GM12878 (cell line): Measurements from ENCODE around the gene LCE1F. TPM values are rescaled to one million over a fixed set of nuclear protein-coding genes. Genes with fewer than 3 reads are reported as not detected.

ENCODE experiments used
- ATAC-seq: fragments of 200-7000 bp; cut with Tn5 transposase; 3 replicates; pipeline ENCODE4 v1.9.1; 2020; ENCODE audit warnings: mild to moderate bottlenecking, moderate library complexity
- BruUV-seq: library from RNA; stranded (reverse); fragments of 400-500 nt; replicated peaks from 2 replicates; lab custom pipeline; 2021; lab: Mats Ljungman, UMichigan
- CTCF ChIA-PET: fragments of 300-600 bp; sonication (Branson Sonifier 250); formaldehyde crosslinking; extraction: SDS; loops from one replicate; lab custom pipeline; 2021; ENCODE audit warnings: inconsistent platforms; lab: Yijun Ruan, JAX
- POLR2A ChIA-PET: fragments of 350-600 bp; formaldehyde crosslinking; extraction: SDS; loops from one replicate; lab custom pipeline; 2021; ENCODE audit warnings: inconsistent platforms; lab: Charles Lee
- RAD21 ChIA-PET: fragments of 300-600 bp; sonication (Branson Sonifier 250); formaldehyde crosslinking; loops from one replicate; lab custom pipeline; 2023; ENCODE audit warnings: antibody characterized with exemption; ENCODE audit not compliant: unreplicated experiment; lab: Charles Lee
- SMC1A ChIA-PET: fragments of 300-600 bp; sonication (Branson Sonifier 250); formaldehyde crosslinking; loops from one replicate; lab custom pipeline; 2023; ENCODE audit not compliant: unreplicated experiment, uncharacterized antibody; lab: Charles Lee
- DNase-seq: peaks from one replicate; pipeline ENCODE4 v3.0.0-alpha.2; 2011; ENCODE audit warnings: low read depth, low spot score
- FAIRE-seq: peaks from 3 replicates; lab custom pipeline; 2011; peaks lifted over from hg19 to GRCh38; lab: Jason Lieb, UNC
- H2AFZ ChIP-seq: 2 replicates; pipeline ENCODE4 v1.6.0; 2011; ENCODE audit warnings: low read depth, low read length, control low read depth; ENCODE audit not compliant: control insufficient read depth
- H3K27ac ChIP-seq: 2 replicates; pipeline ENCODE4 v1.5.1; 2011; ENCODE audit warnings: control low read depth; ENCODE audit not compliant: control insufficient read depth, insufficient read depth
- H3K27me3 ChIP-seq, 2 experiments: replicated peaks in 1 of 2; 2 replicates each; pipeline versions ENCODE4 v1.6.0 to v1.6.1; 2011; ENCODE audit warnings: low read length in 1 of 2; ENCODE audit not compliant: control insufficient read depth in 2 of 2, insufficient read depth in 2 of 2
- H3K36me3 ChIP-seq, 2 experiments: 2 replicates each; pipeline ENCODE4 v1.5.1; 2011; ENCODE audit warnings: low read length in 1 of 2; ENCODE audit not compliant: control insufficient read depth in 2 of 2, insufficient read depth in 2 of 2
- H3K4me1 ChIP-seq: 2 replicates; pipeline ENCODE4 v1.6.1; 2011; ENCODE audit warnings: mild to moderate bottlenecking, low read length, moderate library complexity, mixed read lengths; ENCODE audit not compliant: control insufficient read depth, insufficient read depth
- H3K4me2 ChIP-seq: 2 replicates; pipeline ENCODE4 v1.6.0; 2011; ENCODE audit warnings: control low read depth; ENCODE audit not compliant: control insufficient read depth, insufficient read depth
- H3K4me3 ChIP-seq: fragments of 200-600 bp; sonication (generic); 2 replicates; pipeline ENCODE4 v1.5.1; 2016
- H3K79me2 ChIP-seq: 2 replicates; pipeline ENCODE4 v1.6.0; 2011; ENCODE audit warnings: low read length; ENCODE audit not compliant: control insufficient read depth, insufficient read depth
- H3K9ac ChIP-seq: 2 replicates; pipeline ENCODE4 v1.8.0; 2011; ENCODE audit warnings: low read length, control low read depth, mixed read lengths; ENCODE audit not compliant: control insufficient read depth, insufficient read depth
- H3K9me3 ChIP-seq: replicated peaks from 3 replicates; pipeline ENCODE4 v1.5.1; 2011; ENCODE audit warnings: mild to moderate bottlenecking, low read length; ENCODE audit not compliant: control insufficient read depth, insufficient read depth
- H4K20me1 ChIP-seq: 2 replicates; pipeline ENCODE4 v1.6.0; 2011; ENCODE audit not compliant: control insufficient read depth, insufficient read depth
- CBX5 ChIP-seq: sonication (generic); IDR thresholded peaks from 2 replicates; pipeline ENCODE4 v1.6.1; 2016; ENCODE audit warnings: low read depth, moderate library complexity, mild to moderate bottlenecking, inconsistent platforms
- EGR1 ChIP-seq, 2 experiments: IDR thresholded peaks; 1 replicate in 1 of 2; 2 replicates in 1 of 2; pipeline ENCODE4 v1.6.1; 2011 to 2012; ENCODE audit warnings: low read depth in 2 of 2, low read length in 2 of 2, borderline replicate concordance in 1 of 2, mild to moderate bottlenecking in 1 of 2, moderate library complexity in 1 of 2
- ETV6 ChIP-seq, 2 experiments: fragments of 450-650 bp in 1 of 2; IDR thresholded peaks in 1 of 2; conservative IDR thresholded peaks in 1 of 2; 2 replicates each; pipeline ENCODE4 v1.6.1; 2014; ENCODE audit warnings: antibody characterized with exemption in 1 of 2, borderline replicate concordance in 1 of 2, low read depth in 1 of 2, mild to moderate bottlenecking in 1 of 2, moderate library complexity in 1 of 2
- EZH2 ChIP-seq: IDR thresholded peaks from 2 replicates; pipeline ENCODE4 v1.6.1; 2012; ENCODE audit warnings: low read depth, mild to moderate bottlenecking, control low read depth, inconsistent platforms, low read length, borderline replicate concordance; ENCODE audit not compliant: control insufficient read depth
- GABPA ChIP-seq: IDR thresholded peaks from 2 replicates; pipeline ENCODE4 v1.6.1; 2014; ENCODE audit warnings: antibody characterized with exemption, low read depth, mild to moderate bottlenecking, inconsistent platforms
- MTA3 ChIP-seq: IDR thresholded peaks from 2 replicates; pipeline ENCODE4 v1.6.1; 2012; ENCODE audit warnings: low read length, inconsistent platforms, borderline replicate concordance
- NFXL1 ChIP-seq: fragments of 450-650 bp; IDR thresholded peaks from 2 replicates; pipeline ENCODE4 v1.6.1; 2017; ENCODE audit warnings: antibody characterized with exemption, mild to moderate bottlenecking, borderline replicate concordance
- NFYB ChIP-seq: IDR thresholded peaks from 2 replicates; pipeline ENCODE4 v1.6.1; 2011; ENCODE audit warnings: low read depth, mild to moderate bottlenecking, low read length, improper control_type of control experiment, moderate library complexity; ENCODE audit not compliant: insufficient read depth
- RBBP5 ChIP-seq: fragments of 200-600 bp; sonication (generic); conservative IDR thresholded peaks from 2 replicates; pipeline ENCODE4 v1.6.1; 2016
- RCOR1 ChIP-seq: conservative IDR thresholded peaks from 2 replicates; pipeline ENCODE4 v1.6.1; 2012; ENCODE audit warnings: low read depth, low read length, improper control_type of control experiment
- RUNX3 ChIP-seq: IDR thresholded peaks from 2 replicates; pipeline ENCODE4 v1.6.1; 2012; ENCODE audit warnings: low read length, inconsistent platforms
- YBX1 ChIP-seq: fragments of 450-650 bp; IDR thresholded peaks from 2 replicates; pipeline ENCODE4 v1.6.1; 2016; ENCODE audit warnings: antibody characterized with exemption
- ZNF207 ChIP-seq: fragments of 450-650 bp; IDR thresholded peaks from 2 replicates; pipeline ENCODE4 v1.6.1; 2014; ENCODE audit warnings: antibody characterized with exemption, mild to moderate bottlenecking, borderline replicate concordance
- ZNF274 ChIP-seq: IDR thresholded peaks from one replicate; pipeline ENCODE4 v1.8.0; 2011; ENCODE audit not compliant: insufficient read length, insufficient read depth
- ZNF384 ChIP-seq: IDR thresholded peaks from 2 replicates; pipeline ENCODE4 v1.6.1; 2012; ENCODE audit warnings: low read depth, mild to moderate bottlenecking, low read length, improper control_type of control experiment, borderline replicate concordance
- ZNF622 ChIP-seq: fragments of 450-650 bp; IDR thresholded peaks from 2 replicates; pipeline ENCODE4 v1.6.1; 2017; ENCODE audit warnings: mild to moderate bottlenecking, inconsistent platforms
- ZSCAN29 ChIP-seq: fragments of 450-650 bp; IDR thresholded peaks from 2 replicates; pipeline ENCODE4 v1.6.1; 2017; ENCODE audit warnings: mild to moderate bottlenecking, moderate library complexity
- WGBS: methylation state at CpG from one replicate; pipeline ENCODE4 v1.1.6; 2016; ENCODE audit warnings: low lambda C conversion rate; ENCODE audit not compliant: insufficient replicate concordance, insufficient coverage; ENCODE audit errors: missing lambda C conversion rate; 5-methylcytosine and 5-hydroxymethylcytosine counted together
- in situ Hi-C: fragments of 300-500 bp; cut with MboI; formaldehyde crosslinking; loops from 9 replicates; pipeline ENCODE4 v1.14.3; 2018; ENCODE audit warnings: mixed read lengths
- intact Hi-C: fragments of 100-400 bp; cut with micrococcal nuclease; formaldehyde crosslinking; loops from one replicate; pipeline ENCODE4 v1.14.2; 2022; ENCODE audit not compliant: unreplicated experiment
- polyA plus RNA-seq, 11 experiments: library from polyadenylated mRNA; depleted of rRNA in 4 of 11; unstranded in 6 of 11; stranded (reverse) in 5 of 11; fragments of >200 nt; fragmentation: Nextera tagmentation in 4 of 11; fragmentation: Illumina TruSeq in 1 of 11; extraction: Ambion mirVana in 4 of 11; extraction: Trizol in 1 of 11; gene quantifications; 1 replicate in 1 of 11; 2 replicates in 10 of 11; pipeline versions ENCODE4 v1.2.1 to v1.2.3, GENCODE V29; 2011 to 2016; ENCODE audit warnings: inconsistent platforms in 2 of 11, missing spikeins in 2 of 11, low read depth in 1 of 11
- total RNA-seq, 4 experiments: library from RNA; depleted of rRNA in 3 of 4; stranded (reverse); fragments of >200 nt in 3 of 4; fragmentation: Illumina TruSeq in 1 of 4; extraction: Trizol in 1 of 4; gene quantifications; 2 replicates each; pipeline versions ENCODE4 v1.2.1 to v1.2.3, GENCODE V29; 2013 to 2021

Gene LCE1F
- total and polyA plus RNA-seq, 10 of the 15 experiments (the other 5 are each of a cell fraction or from before 2014, with no cell fraction given), result 0.72 to 0.96 TPM; not detected in 8

DNA sequence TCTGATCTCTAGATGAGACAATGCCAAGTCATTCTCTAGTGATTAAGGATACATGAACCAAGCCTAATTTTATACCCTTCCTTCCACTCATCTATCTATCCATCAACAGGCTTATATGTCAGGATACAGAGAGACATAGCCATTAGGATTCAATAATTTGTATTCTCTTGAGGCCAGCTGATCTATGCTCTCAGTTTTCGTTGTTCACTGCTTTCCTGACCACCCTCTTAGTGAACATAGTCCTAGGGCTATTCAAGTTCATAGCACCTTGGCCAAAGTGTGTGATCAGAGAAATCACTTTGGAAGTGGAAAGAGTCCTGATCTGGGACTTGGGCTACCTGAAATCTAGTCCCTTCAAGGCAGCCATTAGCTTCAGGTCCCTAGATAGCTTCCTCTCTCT, 21.4 kb upstream of the LCE1F start:
- no peaks in the 10 kb centered on the region for H3K36me3 ChIP-seq
- H3K4me3 ChIP-seq, result no peak overlapping the region
- no peak overlapping the region for H2AFZ ChIP-seq
- H3K9me3 ChIP-seq, result no peaks in the 10 kb centered on the region
- no peaks in the 10 kb centered on the region for H3K79me2 ChIP-seq
- no peak overlapping the region for H3K27ac ChIP-seq
- no peaks in the 10 kb centered on the region for H3K4me1 ChIP-seq
- ATAC-seq (no peak), FAIRE-seq (no peak), DNase-seq (no peak)
- no peaks in the 10 kb centered on the region for H4K20me1 ChIP-seq
- ChIA-PET CTCF (no interaction called here), POLR2A (no interaction called here), SMC1A (interaction anchor here (1.0 kb wide), 1 partner anchor 528 kb away, joined by 3 read pairs; no protein-coding TSS in a partner anchor), RAD21 (no interaction called here)
- no peak overlapping the region for H3K9ac ChIP-seq
- intact Hi-C loops, result no loop called here
- H3K27me3 ChIP-seq, result no peaks in the 10 kb centered on the region
- no peak for TF ChIP-seq NFXL1
- TF ChIP-seq MTA3, result no peak
- no peak for TF ChIP-seq ZNF274
- no peak for TF ChIP-seq CBX5
- no peak for TF ChIP-seq ZNF207
- TF ChIP-seq ZSCAN29, result no peak
- no peak for TF ChIP-seq GABPA
- TF ChIP-seq NFYB, result no peak
- no peak for TF ChIP-seq ZNF384
- no TSS peak for BruUV-seq
- in situ Hi-C loops, result no loop called here
- 0% methylated on average over 1 of the region's 1 CpG for WGBS
- no peak overlapping the region for H3K4me2 ChIP-seq

DNA sequence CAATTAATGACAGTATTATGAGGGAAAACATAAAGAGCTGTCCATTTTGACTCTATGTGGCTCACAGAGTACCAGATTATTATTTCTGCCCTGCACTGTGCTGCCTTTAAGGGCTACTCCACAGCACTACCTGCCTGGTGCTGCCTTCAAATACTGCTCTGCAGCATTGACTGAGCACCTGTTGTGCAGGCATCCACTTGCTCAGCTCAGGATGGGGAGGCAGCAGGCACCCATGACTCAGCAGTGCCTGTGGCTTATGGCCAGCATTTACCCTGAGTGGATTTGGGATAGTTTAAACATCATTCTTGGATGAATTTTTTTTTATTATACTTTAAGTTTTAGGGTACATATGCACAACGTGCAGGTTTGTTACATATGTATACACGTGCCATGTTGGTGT, 18.1 kb upstream of the LCE1F start:
- FAIRE-seq (no peak), DNase-seq (no peak), ATAC-seq (no peak)
- SMC1A ChIA-PET, result no interaction called here
- Histone ChIP-seq H3K4me3 (no peak overlapping the region), H2AFZ (no peak overlapping the region), H4K20me1 (no peaks in the 10 kb centered on the region), H3K27me3 (no peaks in the 10 kb centered on the region), H3K27ac (no peak overlapping the region), H3K9me3 (no peaks in the 10 kb centered on the region), H3K4me1 (no peaks in the 10 kb centered on the region), H3K36me3 (no peaks in the 10 kb centered on the region), H3K79me2 (no peaks in the 10 kb centered on the region), H3K4me2 (no peak overlapping the region), H3K9ac (no peak overlapping the region)
- RAD21 ChIA-PET, result no interaction called here
- no TSS peak for BruUV-seq
- in situ Hi-C loops, result no loop called here
- WGBS, result 0% methylated on average over 2 of the region's 2 CpGs
- POLR2A ChIA-PET, result no interaction called here
- CTCF ChIA-PET, result interaction anchor here (0.6 kb wide), 1 partner anchor 309 kb away, joined by 3 read pairs; no protein-coding TSS in a partner anchor
- intact Hi-C loops, result no loop called here
- no peak for TF ChIP-seq ZNF384
- no peak for TF ChIP-seq ZNF622
- TF ChIP-seq RBBP5, result no peak
- TF ChIP-seq YBX1, result no peak
- TF ChIP-seq EGR1 (IDR thresholded peaks at IDR 0.05; ENCODE audit: borderline replicate concordance in 1 of 2, low read depth in 2 of 2, low read length in 2 of 2), result no peak
- TF ChIP-seq RCOR1, result no peak
- no peak for TF ChIP-seq ETV6 (conservative IDR thresholded peaks at IDR 0.05 in 1 of 2, IDR thresholded peaks at IDR 0.05 in 1 of 2; ENCODE audit: borderline replicate concordance in 1 of 2, low read depth in 1 of 2)
- no peak for TF ChIP-seq EZH2
- TF ChIP-seq RUNX3, result no peak
